HUES6 (cell line): ENCODE measurements around the gene ADORA1.

Experiments used
- H3K27ac ChIP-seq: 2 replicates; pipeline ENCODE4 v1.7.0; 2013; ENCODE audit warnings: low read depth, mild to moderate bottlenecking, low read length, inconsistent platforms
- H3K27me3 ChIP-seq: 2 replicates; pipeline ENCODE4 v1.6.1; 2013; ENCODE audit warnings: low read length; ENCODE audit not compliant: control insufficient read depth, insufficient read depth
- H3K36me3 ChIP-seq: 2 replicates; pipeline ENCODE4 v1.6.1; 2013; ENCODE audit warnings: low read length; ENCODE audit not compliant: control insufficient read depth, insufficient read depth
- H3K4me1 ChIP-seq: 2 replicates; pipeline ENCODE4 v1.6.1; 2013; ENCODE audit warnings: low read length; ENCODE audit not compliant: control insufficient read depth, insufficient read depth
- H3K4me3 ChIP-seq: 2 replicates; pipeline ENCODE4 v1.5.1; 2013; ENCODE audit warnings: low read depth, low read length
- H3K9ac ChIP-seq: one replicate; pipeline ENCODE4 v1.6.1; 2013; ENCODE audit warnings: mild to moderate bottlenecking, low read length
- H3K9me3 ChIP-seq: 2 replicates; pipeline ENCODE4 v1.6.1; 2013; ENCODE audit warnings: low read depth, low read length; ENCODE audit not compliant: control insufficient read depth, insufficient read depth

Gene ADORA1

GRCh38 chr1:203095061-203095690 is 32.4 kb upstream of the ADORA1 start:
- no peak overlapping the region for H3K9ac ChIP-seq
- H3K9me3 ChIP-seq = peaks cover 35% of the 10 kb centered on the region
- H3K4me3 ChIP-seq = no peak overlapping the region
- H3K27ac ChIP-seq = no peak overlapping the region
- H3K27me3 ChIP-seq = no peaks in the 10 kb centered on the region
- H3K36me3 ChIP-seq = no peaks in the 10 kb centered on the region
- H3K4me1 ChIP-seq = no peaks in the 10 kb centered on the region

- Histone ChIP-seq H3K27ac (no peak overlapping the region), H3K9me3 (peaks cover 35% of the 10 kb centered on the region), H3K9ac (no peak overlapping the region), H3K4me3 (no peak overlapping the region), H3K27me3 (no peaks in the 10 kb centered on the region), H3K4me1 (no peaks in the 10 kb centered on the region), H3K36me3 (no peaks in the 10 kb centered on the region)
These were observed 31.0 kb upstream of the ADORA1 start for GRCh38 chr1:203096566-203096965.

- H3K9ac ChIP-seq = no peak overlapping the region
- no peak overlapping the region for H3K4me3 ChIP-seq
- H3K4me1 ChIP-seq = no peaks in the 10 kb centered on the region
These were observed 30.5 kb upstream of the ADORA1 start for GRCh38 chr1:203097001-203097400.

GRCh38 chr1:203098445-203098844 is 29.1 kb upstream of the ADORA1 start:
- H3K4me1 ChIP-seq = no peaks in the 10 kb centered on the region

More at GRCh38 chr1:203097001-203097400, 30.5 kb upstream of the ADORA1 start:
- no peaks in the 10 kb centered on the region for H3K36me3 ChIP-seq
- H3K27ac ChIP-seq = no peak overlapping the region
- H3K27me3 ChIP-seq = no peaks in the 10 kb centered on the region
- peaks cover 35% of the 10 kb centered on the region for H3K9me3 ChIP-seq

GRCh38 chr1:203098914-203099520 is 28.5 kb upstream of the ADORA1 start:
- Histone ChIP-seq H3K27me3 (no peaks in the 10 kb centered on the region), H3K27ac (no peak overlapping the region), H3K9me3 (peaks cover 28% of the 10 kb centered on the region), H3K4me3 (no peak overlapping the region), H3K4me1 (no peaks in the 10 kb centered on the region), H3K9ac (no peak overlapping the region), H3K36me3 (no peaks in the 10 kb centered on the region)

More at GRCh38 chr1:203098445-203098844, 29.1 kb upstream of the ADORA1 start:
- H3K9ac ChIP-seq = no peak overlapping the region
- H3K4me3 ChIP-seq = no peak overlapping the region
- H3K36me3 ChIP-seq = no peaks in the 10 kb centered on the region
- no peak overlapping the region for H3K27ac ChIP-seq
- peaks cover 33% of the 10 kb centered on the region for H3K9me3 ChIP-seq
- no peaks in the 10 kb centered on the region for H3K27me3 ChIP-seq

GRCh38 chr1:203099805-203100515 is 27.6 kb upstream of the ADORA1 start:
- Histone ChIP-seq H3K27ac (no peak overlapping the region), H3K36me3 (no peaks in the 10 kb centered on the region), H3K27me3 (no peaks in the 10 kb centered on the region), H3K9ac (no peak overlapping the region), H3K9me3 (peaks cover 20% of the 10 kb centered on the region), H3K4me3 (no peak overlapping the region), H3K4me1 (no peaks in the 10 kb centered on the region)

- Histone ChIP-seq H3K4me3 (no peak overlapping the region), H3K27ac (no peak overlapping the region), H3K9me3 (peaks cover 20% of the 10 kb centered on the region), H3K36me3 (no peaks in the 10 kb centered on the region), H3K4me1 (no peaks in the 10 kb centered on the region), H3K27me3 (no peaks in the 10 kb centered on the region), H3K9ac (no peak overlapping the region)
These were observed 27.0 kb upstream of the ADORA1 start for GRCh38 chr1:203100516-203100869.

- Histone ChIP-seq H3K27me3 (no peaks in the 10 kb centered on the region), H3K36me3 (no peaks in the 10 kb centered on the region), H3K9ac (no peak overlapping the region)
These were observed 25.5 kb upstream of the ADORA1 start for GRCh38 chr1:203101813-203102634.

GRCh38 chr1:203103216-203103615 is 24.3 kb upstream of the ADORA1 start:
- no peaks in the 10 kb centered on the region for H3K27me3 ChIP-seq
- no peaks in the 10 kb centered on the region for H3K36me3 ChIP-seq
- H3K27ac ChIP-seq = no peak overlapping the region

More at GRCh38 chr1:203101813-203102634, 25.5 kb upstream of the ADORA1 start:
- H3K9me3 ChIP-seq = peaks cover 9% of the 10 kb centered on the region; the same call in 1 of the 2 replicates
- no peak overlapping the region for H3K27ac ChIP-seq
- no peaks in the 10 kb centered on the region for H3K4me1 ChIP-seq
- no peak overlapping the region for H3K4me3 ChIP-seq

GRCh38 chr1:203103829-203104495 is 23.6 kb upstream of the ADORA1 start:
- Histone ChIP-seq H3K27me3 (no peaks in the 10 kb centered on the region; the same call in 1 of the 2 replicates), H3K36me3 (no peaks in the 10 kb centered on the region)

More at GRCh38 chr1:203103216-203103615, 24.3 kb upstream of the ADORA1 start:
- Histone ChIP-seq H3K9me3 (peaks cover 7% of the 10 kb centered on the region; the same call in 1 of the 2 replicates), H3K9ac (no peak overlapping the region), H3K4me1 (no peaks in the 10 kb centered on the region), H3K4me3 (no peak overlapping the region)

More at GRCh38 chr1:203103829-203104495, 23.6 kb upstream of the ADORA1 start:
- peaks cover 7% of the 10 kb centered on the region; the same call in 1 of the 2 replicates for H3K9me3 ChIP-seq
- H3K9ac ChIP-seq = no peak overlapping the region
- no peaks in the 10 kb centered on the region for H3K4me1 ChIP-seq
- no peak overlapping the region for H3K4me3 ChIP-seq
- no peak overlapping the region for H3K27ac ChIP-seq
